Endodermal cell (in vitro differentiated cells): ENCODE measurements around the gene SLC46A1. TPM values are rescaled to one million over a fixed set of nuclear protein-coding genes. Genes with fewer than 3 reads are reported as not detected.

Source experiments
- DNase-seq: peaks from one replicate; pipeline ENCODE4 v3.0.0-alpha.2; 2017
- H3K27ac ChIP-seq: 2 replicates; pipeline ENCODE4 v1.5.1; 2013; ENCODE audit warnings: mild to moderate bottlenecking, low read depth, low read length, moderate library complexity
- H3K27me3 ChIP-seq: 2 replicates; pipeline ENCODE4 v1.6.1; 2013; ENCODE audit warnings: mild to moderate bottlenecking, low read length, moderate library complexity; ENCODE audit not compliant: insufficient read depth, control insufficient read depth, poor library complexity, severe bottlenecking
- H3K36me3 ChIP-seq: 2 replicates; pipeline ENCODE4 v1.7.0; 2013; ENCODE audit warnings: mild to moderate bottlenecking, low read length, moderate library complexity; ENCODE audit not compliant: control insufficient read depth, insufficient read depth
- H3K4me1 ChIP-seq: one replicate; pipeline ENCODE4 v1.7.0; 2013; ENCODE audit warnings: low read length; ENCODE audit not compliant: control insufficient read depth, insufficient read depth
- H3K4me3 ChIP-seq: 2 replicates; pipeline ENCODE4 v1.5.1; 2013; ENCODE audit warnings: mild to moderate bottlenecking, low read length, moderate library complexity
- H3K9ac ChIP-seq: 2 replicates; pipeline ENCODE4 v1.6.1; 2013; ENCODE audit warnings: mild to moderate bottlenecking, low read length, moderate library complexity; ENCODE audit not compliant: poor library complexity, severe bottlenecking; ENCODE audit errors: extremely low read depth
- H3K9me3 ChIP-seq: 2 replicates; pipeline ENCODE4 v1.6.1; 2013; ENCODE audit warnings: mild to moderate bottlenecking, low read length, moderate library complexity; ENCODE audit not compliant: control insufficient read depth
- H3K27ac Mint-ChIP-seq: 2 replicates; pipeline ENCODE4 v1.8.0; 2020; ENCODE audit warnings: mixed read lengths
- H3K27me3 Mint-ChIP-seq: 2 replicates; pipeline ENCODE4 v1.8.0; 2021; ENCODE audit warnings: mild to moderate bottlenecking, mixed read lengths; ENCODE audit not compliant: insufficient read depth
- H3K36me3 Mint-ChIP-seq: 2 replicates; pipeline ENCODE4 v1.8.0; 2020; ENCODE audit warnings: low read depth, mixed read lengths
- H3K4me1 Mint-ChIP-seq: 2 replicates; pipeline ENCODE4 v1.8.0; 2020; ENCODE audit warnings: mixed read lengths
- H3K4me3 Mint-ChIP-seq: 2 replicates; pipeline ENCODE4 v1.8.0; 2020; ENCODE audit warnings: mild to moderate bottlenecking, moderate library complexity, mixed read lengths
- H3K9me3 Mint-ChIP-seq: 2 replicates; pipeline ENCODE4 v1.8.0; 2020; ENCODE audit warnings: mild to moderate bottlenecking, mixed read lengths
- WGBS, 2 experiments: methylation state at CpG; one replicate each; pipeline versions ENCODE4 v1.1.5 to v1.1.7; 2013; ENCODE audit warnings: missing lambda C conversion rate in 2 of 2, mixed read lengths in 1 of 2; ENCODE audit not compliant: insufficient coverage in 1 of 2, insufficient read length in 1 of 2; 5-methylcytosine and 5-hydroxymethylcytosine counted together
- long read RNA-seq, 4 experiments: library from polyadenylated mRNA in 2 of 4; library from RNA in 1 of 4; library from capped mRNA in 1 of 4; stranded (forward) in 3 of 4; unstranded in 1 of 4; transcript quantifications; one replicate each; pipeline ENCODE4 v2.0.0, GENCODE V29; 2020 to 2021; ENCODE audit warnings: inconsistent platforms in 1 of 4
- polyA plus RNA-seq, 2 experiments: library from polyadenylated mRNA; stranded (reverse); fragments of 50-300 nt; gene quantifications; one replicate each; pipeline ENCODE4 v1.2.3, GENCODE V29; 2013
- total RNA-seq, 2 donors: library from RNA; stranded (reverse); fragmentation: NEBNext Ultra II Directional in 1 of 2; extraction: Animal tissue kit (Norgen Biotek cat#: 25700) in 1 of 2; gene quantifications; 2 replicates in 1 of 2; 3 replicates in 1 of 2; pipeline ENCODE4 v1.2.1, GENCODE V29; 2021
- TF ChIP-seq, protein P1 (sequence below): fragments of 200-600 bp; sonication (generic); conservative IDR thresholded peaks from 2 replicates; pipeline ENCODE4 v1.5.0; 2021; ENCODE audit warnings: antibody characterized with exemption, mild to moderate bottlenecking

The SLC46A1 gene
- total RNA-seq, result 10 to 100 TPM in 1 of 2 donors, 1 to 10 TPM in 1; 6.9 to 10.9 TPM
- 4.0 TPM for polyA plus RNA-seq (2013, experiment 1 of 2)
- polyA plus RNA-seq (2013, experiment 2 of 2), result 5.7 TPM
- long read RNA-seq, experiment 1, partial matches to known transcripts, result 0 of 1 reads
- long read RNA-seq, experiment 1, other reads (novel, unspliced or antisense), result 1 of 1 reads
- long read RNA-seq, experiment 2, full-length matches to known transcripts, result 5 of 8 reads
- long read RNA-seq, experiment 2, partial matches to known transcripts, result 1 of 8 reads
- long read RNA-seq, experiment 2, other reads (novel, unspliced or antisense), result 2 of 8 reads
- long read RNA-seq, experiment 3, full-length matches to known transcripts, result 9 of 11 reads
- long read RNA-seq, experiment 3, partial matches to known transcripts, result 0 of 11 reads
- long read RNA-seq, experiment 3, other reads (novel, unspliced or antisense), result 2 of 11 reads
- long read RNA-seq, experiment 4, result 0 reads

DNA sequence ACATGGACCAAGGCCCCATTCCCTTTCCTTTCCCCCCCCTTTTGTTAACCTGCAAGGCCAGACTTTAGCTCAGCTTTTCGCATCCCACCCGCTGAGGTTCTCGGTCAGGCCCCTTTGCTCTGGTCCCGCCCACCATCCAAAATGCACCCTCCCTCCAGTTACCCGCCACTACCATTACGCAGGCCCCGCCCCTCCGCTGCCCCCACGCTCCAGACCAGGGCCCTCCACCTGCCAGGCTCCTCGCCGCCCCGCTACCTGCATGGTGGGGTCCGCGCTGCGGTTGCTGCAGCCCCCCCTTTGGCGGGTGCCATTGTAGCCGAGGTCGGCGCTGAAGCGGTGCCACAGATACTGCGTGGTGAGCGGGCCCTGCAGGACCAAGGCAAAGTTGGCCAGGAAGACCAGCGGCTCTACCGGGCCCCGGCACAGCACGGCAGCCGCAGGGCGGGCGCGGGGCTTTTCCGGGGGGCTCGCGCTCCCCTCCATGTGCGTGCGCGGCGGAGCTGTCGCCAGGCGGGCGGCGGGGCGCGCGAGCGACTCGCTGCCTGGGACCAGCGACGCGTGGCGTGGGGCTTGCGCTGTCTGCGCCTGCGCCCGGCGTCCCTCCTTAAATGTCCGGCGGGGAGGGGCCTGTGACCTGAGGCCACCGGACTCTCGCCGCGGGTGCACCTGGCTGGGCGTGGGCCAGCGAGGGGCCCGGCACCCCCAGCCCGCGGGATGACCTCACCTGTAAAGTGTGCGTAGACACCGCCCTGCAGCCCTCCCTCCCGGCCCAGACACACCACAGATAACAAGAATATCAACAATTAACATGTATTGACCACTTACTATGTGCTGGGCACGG lies at the start of gene SLC46A1:
SLC46A1 (minus strand) TSS at position 581 of the 841 bp plus-strand sequence; CDS start at position 483, 98 bp downstream.
- WGBS, 2 experiments, result 2 to 4% methylated on average over 5 to 70 of the region's 70 CpGs
- Mint-ChIP-seq H3K27ac (no peak within 1 kb of the TSS), H3K27me3 (peaks cover 11% of the 10 kb centered on the region), H3K4me3 (peak within 1 kb of the TSS; percentile 63), H3K4me1 (peaks cover 48% of the 10 kb centered on the region), H3K9me3 (no peaks in the 10 kb centered on the region), H3K36me3 (no peaks in the 10 kb centered on the region)
- H3K36me3 ChIP-seq, result no peaks in the 10 kb centered on the region
- H3K4me3 ChIP-seq, result peak within 1 kb of the TSS; percentile 74
- peak; percentile 95 for DNase-seq
- H3K27ac ChIP-seq, result no peak within 1 kb of the TSS
- TF ChIP-seq, protein P1, sequence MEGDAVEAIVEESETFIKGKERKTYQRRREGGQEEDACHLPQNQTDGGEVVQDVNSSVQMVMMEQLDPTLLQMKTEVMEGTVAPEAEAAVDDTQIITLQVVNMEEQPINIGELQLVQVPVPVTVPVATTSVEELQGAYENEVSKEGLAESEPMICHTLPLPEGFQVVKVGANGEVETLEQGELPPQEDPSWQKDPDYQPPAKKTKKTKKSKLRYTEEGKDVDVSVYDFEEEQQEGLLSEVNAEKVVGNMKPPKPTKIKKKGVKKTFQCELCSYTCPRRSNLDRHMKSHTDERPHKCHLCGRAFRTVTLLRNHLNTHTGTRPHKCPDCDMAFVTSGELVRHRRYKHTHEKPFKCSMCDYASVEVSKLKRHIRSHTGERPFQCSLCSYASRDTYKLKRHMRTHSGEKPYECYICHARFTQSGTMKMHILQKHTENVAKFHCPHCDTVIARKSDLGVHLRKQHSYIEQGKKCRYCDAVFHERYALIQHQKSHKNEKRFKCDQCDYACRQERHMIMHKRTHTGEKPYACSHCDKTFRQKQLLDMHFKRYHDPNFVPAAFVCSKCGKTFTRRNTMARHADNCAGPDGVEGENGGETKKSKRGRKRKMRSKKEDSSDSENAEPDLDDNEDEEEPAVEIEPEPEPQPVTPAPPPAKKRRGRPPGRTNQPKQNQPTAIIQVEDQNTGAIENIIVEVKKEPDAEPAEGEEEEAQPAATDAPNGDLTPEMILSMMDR, result no peak
- H3K4me1 ChIP-seq, result peaks cover 15% of the 10 kb centered on the region
- H3K27me3 ChIP-seq, result no peaks in the 10 kb centered on the region
- no peaks in the 10 kb centered on the region for H3K9me3 ChIP-seq
- peak within 1 kb of the TSS; percentile 16 for H3K9ac ChIP-seq

DNA sequence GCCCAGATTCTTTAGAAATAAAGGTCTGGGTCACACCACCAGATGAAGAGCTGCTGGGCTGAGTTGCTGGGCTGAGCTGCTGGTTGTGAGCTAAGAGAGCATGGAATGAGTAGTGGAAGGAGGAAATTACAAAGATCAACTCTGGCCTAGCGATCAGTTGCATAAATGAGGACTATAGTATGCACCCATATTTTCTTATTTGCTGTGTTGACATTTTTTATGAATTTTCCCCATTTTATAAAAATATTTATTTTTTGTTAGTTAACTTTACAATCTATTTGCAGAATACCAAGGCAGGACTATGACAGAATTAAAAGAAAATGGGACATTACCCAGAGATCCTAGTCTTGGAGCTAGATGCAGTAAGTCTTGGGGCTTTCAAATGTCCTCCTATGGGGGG lies 43.8 kb upstream of the SLC46A1 start:
- H3K9me3 ChIP-seq, result peaks cover 11% of the 10 kb centered on the region
- H3K4me1 ChIP-seq, result no peaks in the 10 kb centered on the region
- TF ChIP-seq, protein P1, result no peak
- H3K27me3 ChIP-seq, result no peaks in the 10 kb centered on the region
- DNase-seq, result no peak
- Mint-ChIP-seq H3K27ac (no peak overlapping the region), H3K27me3 (peaks cover 43% of the 10 kb centered on the region), H3K36me3 (no peaks in the 10 kb centered on the region), H3K4me1 (no peaks in the 10 kb centered on the region), H3K9me3 (peaks cover 9% of the 10 kb centered on the region), H3K4me3 (no peak overlapping the region)
- no peaks in the 10 kb centered on the region for H3K36me3 ChIP-seq
- H3K4me3 ChIP-seq, result no peak overlapping the region
- WGBS, 2 experiments, result 100% methylated on average over 1 of the region's 1 CpG; no CpG with 5 or more reads in 1 of the 2 experiments
- no peak overlapping the region for H3K27ac ChIP-seq
- H3K9ac ChIP-seq, result no peak overlapping the region

DNA sequence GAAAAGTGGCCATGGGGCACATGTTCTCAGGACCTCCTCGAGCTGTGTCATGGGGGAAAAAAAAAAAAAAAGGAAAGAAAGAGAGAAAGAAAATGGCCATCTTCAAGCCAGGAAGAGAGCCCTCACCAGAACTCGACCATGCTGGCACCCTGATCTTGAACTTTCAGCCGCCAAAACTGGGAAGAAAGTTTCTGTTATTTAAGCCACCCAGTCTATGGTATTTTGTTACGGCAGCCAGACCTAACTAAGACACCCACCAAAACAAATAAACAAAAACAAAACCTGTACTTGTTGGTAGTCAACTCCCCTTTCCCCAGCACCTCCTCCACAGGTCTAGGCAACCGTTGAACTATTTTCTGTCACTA lies 41.4 kb upstream of the SLC46A1 start:
- Mint-ChIP-seq H3K4me3 (no peak overlapping the region), H3K9me3 (peaks cover 3% of the 10 kb centered on the region), H3K36me3 (no peaks in the 10 kb centered on the region), H3K27me3 (peaks cover 44% of the 10 kb centered on the region), H3K4me1 (no peaks in the 10 kb centered on the region), H3K27ac (no peak overlapping the region)
- Histone ChIP-seq H3K4me1 (no peaks in the 10 kb centered on the region), H3K27me3 (no peaks in the 10 kb centered on the region), H3K27ac (no peak overlapping the region), H3K9ac (no peak overlapping the region), H3K4me3 (no peak overlapping the region), H3K36me3 (no peaks in the 10 kb centered on the region), H3K9me3 (peaks cover 1% of the 10 kb centered on the region)
- 83 to 100% methylated on average over 1 to 5 of the region's 5 CpGs for WGBS, 2 experiments
- no peak for DNase-seq
- TF ChIP-seq, protein P1, result no peak
